Activated T-cell treated with anti-CD3 and anti-CD28 coated beads, Interleukin-2, amount 50 U/mL, for 48 hours (primary cell): ENCODE results near the gene NSD1.

Source experiments
- DNase-seq, 2 experiments: peaks; one replicate each; pipeline ENCODE4 v3.0.0-alpha.2; 2020

Gene NSD1

DNA sequence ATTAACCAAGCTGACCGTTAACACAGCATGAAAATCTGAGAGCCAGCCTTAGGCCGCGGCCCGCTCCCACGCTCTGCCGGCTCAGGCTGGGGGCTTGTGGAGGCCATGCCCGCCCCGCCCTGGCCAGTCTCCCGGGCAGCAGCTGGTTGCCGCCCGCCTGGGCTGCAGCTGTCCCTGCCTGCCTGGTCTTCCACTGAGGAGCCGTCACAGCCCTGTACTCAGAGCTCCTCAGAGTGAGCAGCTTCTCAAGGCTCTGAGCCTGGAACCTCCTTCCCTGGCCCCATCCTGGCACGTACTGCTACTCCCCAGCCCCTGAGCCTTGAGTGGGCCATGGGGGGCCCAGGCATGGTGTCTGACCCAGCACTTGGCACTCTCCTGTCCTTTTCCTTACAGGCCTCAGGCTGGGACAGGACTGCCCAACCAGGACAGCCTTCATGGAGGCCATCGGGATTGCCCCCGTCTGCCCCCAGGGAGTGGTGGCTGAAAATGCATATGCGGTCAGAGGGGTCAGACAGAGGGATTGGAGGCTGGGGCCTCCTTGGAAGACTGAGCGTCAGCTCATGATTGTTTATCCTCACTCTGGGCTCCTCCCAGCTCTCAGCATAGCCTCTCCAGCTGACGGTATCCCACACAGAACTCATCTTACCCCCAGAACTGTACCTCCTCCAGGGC, 35.0 kb upstream of the NSD1 start:
- no peak for DNase-seq

DNA sequence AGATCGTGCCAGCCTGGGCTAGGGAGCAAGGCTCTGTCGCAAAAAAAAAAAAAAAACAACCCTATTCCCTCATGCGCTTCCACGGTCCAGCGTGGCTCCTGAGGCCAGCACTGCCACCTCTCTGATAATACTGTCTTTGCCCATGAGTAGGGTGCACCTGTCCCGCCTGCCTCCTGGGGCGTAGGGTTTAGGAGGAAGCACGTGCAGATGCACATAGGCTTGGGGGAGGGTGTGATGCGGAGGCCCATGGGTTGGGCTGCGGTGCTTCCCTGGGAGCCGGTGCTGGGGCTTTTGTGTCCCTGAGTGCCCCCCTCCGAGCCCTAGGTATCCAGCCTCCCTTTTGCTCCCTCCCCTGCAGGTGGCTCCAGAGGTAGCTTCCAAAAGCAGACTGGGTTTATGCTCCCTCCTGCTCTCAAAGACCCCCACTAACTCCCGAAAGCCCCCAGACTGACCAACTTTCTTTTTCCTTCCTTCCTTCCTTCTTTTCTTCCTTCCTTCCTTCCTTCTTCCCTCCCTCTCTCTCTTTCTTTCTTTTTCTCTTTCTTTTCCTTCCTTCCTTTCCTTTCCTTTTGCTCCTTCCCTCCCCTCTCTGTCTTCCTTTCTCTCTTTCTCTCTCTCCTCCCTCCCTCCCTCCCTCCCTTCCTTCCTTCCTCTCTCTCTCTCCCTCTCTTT, 34.0 kb upstream of the NSD1 start:
- DNase-seq, result no peak

GRCh38 chr5:177100714-177101121, 32.9 kb upstream of the NSD1 start:
- DNase-seq, result no peak

DNA sequence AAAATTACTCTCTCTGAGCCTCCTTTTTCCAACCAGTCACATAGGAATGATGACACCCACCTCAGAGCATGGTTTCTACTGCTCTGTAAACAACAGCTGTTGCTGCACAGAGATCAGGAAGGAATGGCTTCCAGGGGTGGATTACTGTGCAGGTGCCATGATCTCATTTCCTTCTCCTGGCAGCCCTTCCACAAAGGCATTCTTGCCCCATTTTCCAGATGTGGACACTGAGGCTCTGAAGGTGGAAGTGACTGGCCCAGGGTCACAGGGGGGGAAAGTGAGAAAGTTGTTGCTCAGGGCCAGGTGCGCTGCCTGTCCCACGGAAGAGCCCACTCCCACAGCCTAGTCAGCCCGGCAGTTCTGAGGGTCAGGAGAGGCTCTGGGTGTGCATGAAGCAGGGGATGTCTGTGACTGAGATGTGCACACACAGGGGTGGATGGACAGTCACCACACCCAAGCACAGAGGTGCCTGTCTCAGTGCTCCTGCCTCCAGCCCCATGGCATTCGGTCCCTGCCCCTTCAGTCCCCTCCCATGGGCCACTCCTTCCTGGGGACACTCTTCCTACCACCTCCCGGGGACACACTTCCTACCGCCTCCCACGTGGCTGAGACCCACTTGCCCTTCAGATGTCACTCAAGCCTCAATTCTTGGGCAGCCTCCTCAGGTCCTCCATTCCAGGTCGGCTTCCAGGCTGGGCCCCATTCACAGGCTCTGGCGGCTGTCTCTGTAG, 29.9 kb upstream of the NSD1 start:
- no peak for DNase-seq

DNA sequence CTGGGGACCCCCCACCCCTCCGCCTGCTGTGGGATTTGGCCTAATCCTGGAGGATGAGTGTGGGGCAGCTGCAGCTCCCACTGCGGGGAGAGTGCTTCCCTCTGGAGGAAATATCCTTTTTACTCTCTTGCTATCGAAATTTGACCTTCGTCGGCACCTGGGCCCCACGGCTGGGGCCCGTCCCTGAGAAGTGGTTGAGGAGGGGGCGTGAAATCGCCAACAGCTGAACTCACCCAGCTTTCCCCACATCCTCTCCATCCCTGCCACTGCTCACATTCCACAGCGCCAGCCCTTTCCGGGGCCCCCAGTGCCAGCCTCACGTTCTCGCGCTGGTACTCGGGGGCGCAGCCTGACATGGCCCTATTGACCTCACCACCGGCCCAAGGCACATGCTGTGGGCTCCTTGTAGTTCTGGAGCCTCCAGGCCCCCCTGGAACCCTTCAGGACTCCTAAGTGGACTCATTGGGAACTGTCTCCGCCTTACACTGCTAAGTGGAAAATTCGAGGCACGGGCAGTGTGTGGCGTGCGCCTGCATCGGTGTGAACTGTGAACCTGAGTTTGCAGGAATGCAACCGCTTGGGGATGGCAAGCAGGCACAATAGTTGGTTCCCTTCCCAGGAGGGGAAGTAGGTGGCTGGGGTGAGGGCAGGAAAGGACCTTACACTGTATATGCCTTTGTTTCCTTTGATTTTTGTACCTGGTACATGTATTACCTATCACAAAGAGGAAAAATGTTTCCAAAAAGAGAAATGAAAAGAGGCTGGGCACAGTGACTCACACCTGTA, 27.7 kb upstream of the NSD1 start:
- no peak for DNase-seq

GRCh38 chr5:177107159-177107558, 26.4 kb upstream of the NSD1 start:
- no peak for DNase-seq

GRCh38 chr5:177109810-177110209, 23.8 kb upstream of the NSD1 start:
- DNase-seq, result no peak

GRCh38 chr5:177111720-177112394, 21.7 kb upstream of the NSD1 start:
- peak; percentile 81 to 83 for DNase-seq

DNA sequence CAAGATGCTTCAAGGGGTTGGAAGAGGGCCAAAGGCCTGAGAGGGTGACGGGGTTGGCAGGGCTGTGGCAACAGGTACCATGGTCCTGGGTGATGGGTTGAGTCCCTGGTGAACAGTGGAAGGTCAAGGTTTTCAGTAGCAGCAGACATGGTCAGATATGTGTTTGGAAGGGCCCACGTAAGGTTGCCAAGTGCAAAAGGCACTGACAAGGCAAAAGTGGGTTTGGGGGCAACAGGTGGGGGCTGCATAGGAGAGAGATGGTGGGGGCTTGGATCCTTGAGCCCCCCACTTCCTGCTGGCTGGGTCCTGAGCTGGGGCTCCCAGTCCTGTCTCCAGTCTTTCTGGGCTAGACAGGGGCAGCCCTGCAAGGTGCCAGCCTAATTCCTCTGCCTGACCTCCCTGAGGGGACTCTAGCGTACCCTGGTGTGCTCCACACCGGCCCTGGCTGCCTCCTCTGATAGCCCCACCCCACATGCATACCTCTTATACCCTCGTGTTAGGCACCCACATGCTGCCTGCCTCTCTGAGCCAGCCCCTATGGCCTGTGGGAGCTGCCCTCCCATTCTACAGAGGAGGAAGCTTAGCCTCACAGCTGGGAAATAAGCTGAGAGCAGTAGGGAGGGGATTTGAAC, 20.9 kb upstream of the NSD1 start:
- DNase-seq, result no peak

- DNase-seq, result peak; percentile 88 to 91
Measured at GRCh38 chr5:177113566-177114424, 19.8 kb upstream of the NSD1 start.

DNA sequence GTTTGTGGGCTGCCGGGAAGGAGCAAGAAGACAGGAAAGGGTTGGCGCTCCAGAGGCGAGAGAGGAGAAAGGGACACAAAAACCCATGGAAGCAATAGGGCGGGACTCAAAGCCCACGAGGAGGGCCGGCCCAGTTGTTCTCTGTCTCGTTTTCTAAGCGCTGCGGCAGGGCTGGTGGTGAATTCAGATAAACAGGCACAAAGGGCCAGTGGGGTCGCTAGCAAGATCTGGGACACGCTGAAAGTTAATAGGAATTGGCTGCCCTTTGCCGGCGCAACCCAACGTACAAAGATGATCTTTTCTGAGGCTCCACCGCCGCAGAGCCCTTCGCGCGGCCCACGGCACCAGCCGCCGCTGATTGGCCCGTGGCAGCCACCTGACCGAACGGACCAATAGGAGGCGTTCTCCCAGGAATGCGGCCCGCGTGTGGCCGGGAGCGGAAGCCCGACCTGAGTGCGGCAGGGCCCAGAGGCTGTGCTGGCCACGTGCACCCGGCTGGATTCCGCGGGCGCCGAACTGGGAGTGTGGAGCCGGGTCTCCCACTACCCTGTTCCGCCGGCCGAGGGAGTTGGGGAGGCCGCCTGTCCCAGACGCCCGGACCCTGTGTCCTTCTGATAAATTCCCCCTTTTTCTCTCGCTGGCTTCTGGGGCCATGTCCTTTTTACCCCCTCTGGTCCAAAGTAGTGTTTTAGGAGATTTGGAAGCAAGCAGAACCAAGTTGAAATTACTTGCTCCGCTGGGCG, 16.8 kb upstream of the NSD1 start:
- DNase-seq, result peak; percentile 88 to 92

GRCh38 chr5:177117441-177118045, 16.0 kb upstream of the NSD1 start:
- DNase-seq, result no peak

- DNase-seq, result no peak
Measured at GRCh38 chr5:177122566-177122965, 11.0 kb upstream of the NSD1 start.

DNA sequence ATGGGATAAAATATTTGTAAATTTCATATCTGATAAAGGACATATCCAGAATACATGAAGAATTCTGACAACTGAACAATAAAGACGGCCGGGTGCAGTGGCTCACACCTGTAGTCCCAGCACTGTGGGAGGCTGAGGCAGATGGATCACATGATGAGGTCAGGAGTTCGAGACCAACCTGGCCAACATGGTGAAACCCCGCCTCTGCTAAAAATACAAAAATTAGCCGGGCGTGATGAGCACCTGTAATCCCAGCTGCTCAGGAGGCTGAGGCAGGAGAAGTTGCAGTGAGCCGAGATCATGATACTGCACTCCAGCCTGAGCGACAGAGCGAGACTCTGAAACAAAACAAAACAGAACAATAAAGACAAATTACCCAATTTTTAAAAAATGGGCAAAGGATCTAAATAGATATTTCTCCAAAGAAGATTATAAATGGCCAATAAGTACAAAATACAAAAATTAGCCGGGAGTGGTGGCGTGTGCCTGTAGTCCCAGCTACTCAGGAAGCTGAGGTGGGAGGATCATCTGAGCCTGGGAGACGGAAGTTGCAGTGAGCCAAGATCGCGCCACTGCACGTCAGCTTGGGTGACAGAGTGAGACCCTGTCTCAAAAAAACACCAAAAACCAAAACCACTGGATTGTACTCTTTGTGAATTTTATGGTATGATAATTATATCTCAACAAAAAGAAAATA, 9.6 kb upstream of the NSD1 start:
- DNase-seq, result no peak

GRCh38 chr5:177124486-177124991, 9.0 kb upstream of the NSD1 start:
- DNase-seq, result no peak

GRCh38 chr5:177126771-177127170, 6.8 kb upstream of the NSD1 start:
- no peak for DNase-seq

GRCh38 chr5:177128551-177128981, 5.0 kb upstream of the NSD1 start:
- DNase-seq, result no peak

- no peak for DNase-seq
Measured at GRCh38 chr5:177130211-177131018, 3.2 kb upstream of the NSD1 start.
